ENCODE measurements around the gene LEKR1.

Gene LEKR1

GRCh38 chr3:156803952-156804741 lies 22.0 kb upstream of the LEKR1 start:
- Histone ChIP-seq H3K9me3 (ENCODE audit: control insufficient read depth in 5 of 5, low read length in 5 of 5) (peaks cover 0 to 4% (median 0%) of the 10 kb centered on the region in 5 donors), H3K27me3 (ENCODE audit: control insufficient read depth in 5 of 5, insufficient read depth in 4 of 5, low read length in 5 of 5) (no peaks in the 10 kb centered on the region)

GRCh38 chr3:156806698-156807097 lies 19.5 kb upstream of the LEKR1 start:
- H3K36me3 ChIP-seq (ENCODE audit: control insufficient read depth in 5 of 5, insufficient read depth in 5 of 5, low read length in 5 of 5) = no peaks in the 10 kb centered on the region
- H3K27me3 ChIP-seq (ENCODE audit: control insufficient read depth in 5 of 5, insufficient read depth in 4 of 5, low read length in 5 of 5) = no peaks in the 10 kb centered on the region
- H3K4me1 ChIP-seq (ENCODE audit: control insufficient read depth in 5 of 5, insufficient read depth in 5 of 5, low read length in 5 of 5) = no peaks in the 10 kb centered on the region
- peaks cover 0 to 4% (median 0%) of the 10 kb centered on the region in 5 donors for H3K9me3 ChIP-seq (ENCODE audit: control insufficient read depth in 5 of 5, low read length in 5 of 5)
- H3K27ac ChIP-seq (ENCODE audit: low read depth, low read length) = no peak overlapping the region
- H3K4me3 ChIP-seq (ENCODE audit: low read depth in 1 of 5, low read length in 5 of 5) = no peak overlapping the region
- H3K9ac ChIP-seq (ENCODE audit: low read length in 5 of 5) = no peak overlapping the region

More at GRCh38 chr3:156803952-156804741, 22.0 kb upstream of the LEKR1 start:
- Histone ChIP-seq H3K4me3 (ENCODE audit: low read depth in 1 of 5, low read length in 5 of 5) (no peak overlapping the region), H3K4me1 (ENCODE audit: control insufficient read depth in 5 of 5, insufficient read depth in 5 of 5, low read length in 5 of 5) (no peaks in the 10 kb centered on the region), H3K9ac (ENCODE audit: low read length in 5 of 5) (no peak overlapping the region), H3K27ac (ENCODE audit: low read depth, low read length) (no peak overlapping the region), H3K36me3 (ENCODE audit: control insufficient read depth in 5 of 5, insufficient read depth in 5 of 5, low read length in 5 of 5) (no peaks in the 10 kb centered on the region)

- Histone ChIP-seq H3K4me3 (ENCODE audit: low read depth in 1 of 5, low read length in 5 of 5) (no peak overlapping the region), H3K27me3 (ENCODE audit: control insufficient read depth in 5 of 5, insufficient read depth in 4 of 5, low read length in 5 of 5) (no peaks in the 10 kb centered on the region), H3K9ac (ENCODE audit: low read length in 5 of 5) (no peak overlapping the region), H3K4me1 (ENCODE audit: control insufficient read depth in 5 of 5, insufficient read depth in 5 of 5, low read length in 5 of 5) (no peaks in the 10 kb centered on the region), H3K36me3 (ENCODE audit: control insufficient read depth in 5 of 5, insufficient read depth in 5 of 5, low read length in 5 of 5) (no peaks in the 10 kb centered on the region), H3K27ac (ENCODE audit: low read depth, low read length) (no peak overlapping the region), H3K9me3 (ENCODE audit: control insufficient read depth in 5 of 5, low read length in 5 of 5) (peaks cover 0 to 2% (median 0%) of the 10 kb centered on the region in 5 donors)
Measured at GRCh38 chr3:156808025-156808424, 18.1 kb upstream of the LEKR1 start.

- no peak overlapping the region for H3K4me3 ChIP-seq (ENCODE audit: low read depth in 1 of 5, low read length in 5 of 5)
- no peak overlapping the region for H3K27ac ChIP-seq (ENCODE audit: low read depth, low read length)
- H3K9ac ChIP-seq (ENCODE audit: low read length in 5 of 5) = no peak overlapping the region
Measured at GRCh38 chr3:156811089-156811862, 14.9 kb upstream of the LEKR1 start.

GRCh38 chr3:156812521-156813335 lies 13.4 kb upstream of the LEKR1 start:
- Histone ChIP-seq H3K9ac (ENCODE audit: low read length in 5 of 5) (no peak overlapping the region), H3K9me3 (ENCODE audit: control insufficient read depth in 5 of 5, low read length in 5 of 5) (no peaks in the 10 kb centered on the region), H3K27me3 (ENCODE audit: control insufficient read depth in 5 of 5, insufficient read depth in 4 of 5, low read length in 5 of 5) (no peaks in the 10 kb centered on the region), H3K4me1 (ENCODE audit: control insufficient read depth in 5 of 5, insufficient read depth in 5 of 5, low read length in 5 of 5) (peaks cover 0 to 23% (median 17%) of the 10 kb centered on the region in 5 donors), H3K36me3 (ENCODE audit: control insufficient read depth in 5 of 5, insufficient read depth in 5 of 5, low read length in 5 of 5) (no peaks in the 10 kb centered on the region), H3K27ac (ENCODE audit: low read depth, low read length) (no peak overlapping the region), H3K4me3 (ENCODE audit: low read depth in 1 of 5, low read length in 5 of 5) (no peak overlapping the region)

More at GRCh38 chr3:156811089-156811862, 14.9 kb upstream of the LEKR1 start:
- Histone ChIP-seq H3K9me3 (ENCODE audit: control insufficient read depth in 5 of 5, low read length in 5 of 5) (no peaks in the 10 kb centered on the region), H3K36me3 (ENCODE audit: control insufficient read depth in 5 of 5, insufficient read depth in 5 of 5, low read length in 5 of 5) (no peaks in the 10 kb centered on the region), H3K27me3 (ENCODE audit: control insufficient read depth in 5 of 5, insufficient read depth in 4 of 5, low read length in 5 of 5) (no peaks in the 10 kb centered on the region), H3K4me1 (ENCODE audit: control insufficient read depth in 5 of 5, insufficient read depth in 5 of 5, low read length in 5 of 5) (peaks cover 0 to 10% (median 6%) of the 10 kb centered on the region in 5 donors)

- Histone ChIP-seq H3K27ac (ENCODE audit: low read depth, low read length) (no peak overlapping the region), H3K27me3 (ENCODE audit: control insufficient read depth in 5 of 5, insufficient read depth in 4 of 5, low read length in 5 of 5) (no peaks in the 10 kb centered on the region), H3K4me1 (ENCODE audit: control insufficient read depth in 5 of 5, insufficient read depth in 5 of 5, low read length in 5 of 5) (peaks cover 0 to 24% (median 18%) of the 10 kb centered on the region in 5 donors), H3K4me3 (ENCODE audit: low read depth in 1 of 5, low read length in 5 of 5) (no peak overlapping the region), H3K36me3 (ENCODE audit: control insufficient read depth in 5 of 5, insufficient read depth in 5 of 5, low read length in 5 of 5) (no peaks in the 10 kb centered on the region), H3K9me3 (ENCODE audit: control insufficient read depth in 5 of 5, low read length in 5 of 5) (no peaks in the 10 kb centered on the region), H3K9ac (ENCODE audit: low read length in 5 of 5) (no peak overlapping the region)
Measured at GRCh38 chr3:156814295-156814694, 11.9 kb upstream of the LEKR1 start.

GRCh38 chr3:156816091-156816793 lies 9.9 kb upstream of the LEKR1 start:
- H3K9ac ChIP-seq (ENCODE audit: low read length in 5 of 5) = peak overlapping the region in 4 of 5 donors; percentile 56 to 78 (median 70)
- H3K27ac ChIP-seq (ENCODE audit: low read depth, low read length) = peak overlapping the region; percentile 54
- H3K36me3 ChIP-seq (ENCODE audit: control insufficient read depth in 5 of 5, insufficient read depth in 5 of 5, low read length in 5 of 5) = no peaks in the 10 kb centered on the region
- no peaks in the 10 kb centered on the region for H3K9me3 ChIP-seq (ENCODE audit: control insufficient read depth in 5 of 5, low read length in 5 of 5)
- peak overlapping the region; percentile 55 to 90 (median 78) for H3K4me3 ChIP-seq (ENCODE audit: low read depth in 1 of 5, low read length in 5 of 5)
- H3K27me3 ChIP-seq (ENCODE audit: control insufficient read depth in 5 of 5, insufficient read depth in 4 of 5, low read length in 5 of 5) = no peaks in the 10 kb centered on the region
- H3K4me1 ChIP-seq (ENCODE audit: control insufficient read depth in 5 of 5, insufficient read depth in 5 of 5, low read length in 5 of 5) = peaks cover 0 to 24% (median 18%) of the 10 kb centered on the region in 5 donors

GRCh38 chr3:156816794-156817645 lies 9.1 kb upstream of the LEKR1 start:
- H3K9me3 ChIP-seq (ENCODE audit: control insufficient read depth in 5 of 5, low read length in 5 of 5) = no peaks in the 10 kb centered on the region
- H3K27me3 ChIP-seq (ENCODE audit: control insufficient read depth in 5 of 5, insufficient read depth in 4 of 5, low read length in 5 of 5) = no peaks in the 10 kb centered on the region
- no peaks in the 10 kb centered on the region for H3K36me3 ChIP-seq (ENCODE audit: control insufficient read depth in 5 of 5, insufficient read depth in 5 of 5, low read length in 5 of 5)
- peak overlapping the region; percentile 54 for H3K27ac ChIP-seq (ENCODE audit: low read depth, low read length)
- H3K4me1 ChIP-seq (ENCODE audit: control insufficient read depth in 5 of 5, insufficient read depth in 5 of 5, low read length in 5 of 5) = peaks cover 0 to 24% (median 18%) of the 10 kb centered on the region in 5 donors
- H3K4me3 ChIP-seq (ENCODE audit: low read depth in 1 of 5, low read length in 5 of 5) = peak overlapping the region; percentile 60 to 91 (median 85)
- peak overlapping the region in 4 of 5 donors; percentile 56 to 85 (median 78) for H3K9ac ChIP-seq (ENCODE audit: low read length in 5 of 5)
